H1 (cell line): Measurements from ENCODE around the gene UFM1. TPM values are rescaled to one million over a fixed set of nuclear protein-coding genes. Genes with fewer than 3 reads are reported as not detected.

Experiments used
- CTCF ChIA-PET: fragments of 300-600 bp; sonication (Branson Sonifier 250); formaldehyde crosslinking; loops from one replicate; lab custom pipeline; 2021; ENCODE audit not compliant: partially characterized antibody; lab: Charles Lee
- POLR2A ChIA-PET: fragments of 300-600 bp; sonication (Branson Sonifier 250); formaldehyde crosslinking; loops from one replicate; lab custom pipeline; 2021; ENCODE audit warnings: inconsistent platforms; ENCODE audit not compliant: partially characterized antibody; lab: Charles Lee
- DNase-seq, 2 experiments: peaks; one replicate each; pipeline versions ENCODE4 v3.0.0 to v3.0.0-alpha.2; 2010 to 2022; ENCODE audit warnings: low spot score in 2 of 2, low read depth in 1 of 2, mixed read lengths in 1 of 2
- FAIRE-seq: peaks from 2 replicates; lab custom pipeline; 2011; peaks lifted over from hg19 to GRCh38; lab: Jason Lieb, UNC
- H2AFZ ChIP-seq: 2 replicates; pipeline ENCODE4 v1.8.1; 2012; ENCODE audit warnings: low read length, inconsistent platforms
- H2AK5ac ChIP-seq: 2 replicates; pipeline ENCODE4 v1.6.1; 2013; ENCODE audit warnings: low read depth, low read length
- H2BK120ac ChIP-seq: replicated peaks from 2 replicates; pipeline ENCODE3; 2013; ENCODE audit warnings: low read depth, low read length, inconsistent platforms
- H2BK12ac ChIP-seq: 2 replicates; pipeline ENCODE4 v1.6.1; 2013; ENCODE audit warnings: low read depth, low read length
- H2BK15ac ChIP-seq: 2 replicates; pipeline ENCODE4 v1.6.1; 2013; ENCODE audit warnings: low read length
- H2BK20ac ChIP-seq: 2 replicates; pipeline ENCODE4 v1.6.1; 2013; ENCODE audit warnings: low read length
- H2BK5ac ChIP-seq: 2 replicates; pipeline ENCODE4 v1.6.1; 2013; ENCODE audit warnings: low read depth, low read length
- H3K14ac ChIP-seq: 2 replicates; pipeline ENCODE4 v1.6.1; 2013; ENCODE audit warnings: inconsistent platforms; ENCODE audit not compliant: insufficient read length
- H3K18ac ChIP-seq: 2 replicates; pipeline ENCODE4 v1.6.1; 2013; ENCODE audit warnings: low read length; ENCODE audit errors: extremely low read depth
- H3K23ac ChIP-seq: 2 replicates; pipeline ENCODE4 v1.6.1; 2013; ENCODE audit warnings: inconsistent platforms; ENCODE audit not compliant: insufficient read length
- H3K23me2 ChIP-seq: 2 replicates; pipeline ENCODE4 v1.6.1; 2013; ENCODE audit warnings: low read depth, low read length
- H3K27ac ChIP-seq: 2 replicates; pipeline ENCODE4 v1.6.1; 2011; ENCODE audit warnings: low read depth, low read length, inconsistent platforms
- H3K27me3 ChIP-seq, 4 experiments: replicated peaks in 1 of 4; 1 replicate in 1 of 4; 2 replicates in 3 of 4; pipeline versions ENCODE4 v1.6.1 to v1.8.1; 2011 to 2013; ENCODE audit warnings: low read length in 3 of 4, mild to moderate bottlenecking in 3 of 4, inconsistent platforms in 2 of 4, mixed read lengths in 2 of 4, moderate library complexity in 1 of 4; ENCODE audit not compliant: control insufficient read depth in 3 of 4, insufficient read depth in 3 of 4; ENCODE audit errors: extremely low read depth in 1 of 4
- H3K36me3 ChIP-seq, 4 experiments: 2 replicates each; pipeline versions ENCODE4 v1.6.1 to v1.8.1; 2011 to 2013; ENCODE audit warnings: mild to moderate bottlenecking in 4 of 4, low read length in 3 of 4, moderate library complexity in 2 of 4, control low read depth in 1 of 4, inconsistent platforms in 1 of 4; ENCODE audit not compliant: insufficient read depth in 4 of 4, control insufficient read depth in 2 of 4
- H3K4ac ChIP-seq: replicated peaks from 2 replicates; pipeline ENCODE3; 2013; ENCODE audit warnings: low read length, low read depth, mixed read lengths, inconsistent platforms; ENCODE audit not compliant: insufficient read length
- H3K4me1 ChIP-seq, 4 experiments: replicated peaks in 1 of 4; 1 replicate in 1 of 4; 2 replicates in 3 of 4; pipeline versions ENCODE4 v1.6.1 to v1.8.1; 2011 to 2013; ENCODE audit warnings: low read length in 3 of 4, inconsistent platforms in 2 of 4, mixed read lengths in 1 of 4; ENCODE audit not compliant: insufficient read depth in 4 of 4, control insufficient read depth in 3 of 4
- H3K4me2 ChIP-seq, 2 experiments: 2 replicates each; pipeline versions ENCODE4 v1.6.1 to v1.8.1; 2011 to 2013; ENCODE audit warnings: low read depth in 2 of 2, low read length in 2 of 2, control low read depth in 1 of 2, inconsistent platforms in 1 of 2, mild to moderate bottlenecking in 1 of 2; ENCODE audit not compliant: insufficient read depth in 1 of 2
- H3K4me3 ChIP-seq, 4 experiments: fragments of 200-600, 300-600 bp in 1 of 4; sonication (generic), shearing (Covaris generic), sonication (Bioruptor Twin) in 1 of 4; 2 replicates each; pipeline versions ENCODE4 v1.5.1 to v1.8.1; 2011 to 2016; ENCODE audit warnings: low read length in 4 of 4, low read depth in 3 of 4, control low read depth in 2 of 4, inconsistent platforms in 2 of 4, mild to moderate bottlenecking in 2 of 4, mixed read lengths in 1 of 4, moderate library complexity in 1 of 4; ENCODE audit not compliant: insufficient read depth in 2 of 4; ENCODE audit errors: extremely low read depth in 1 of 4
- H3K56ac ChIP-seq: replicated peaks from 2 replicates; pipeline ENCODE3; 2013; ENCODE audit warnings: low read depth, mild to moderate bottlenecking, mixed read lengths, low read length, inconsistent platforms; ENCODE audit not compliant: insufficient read length
- H3K79me1 ChIP-seq: 2 replicates; pipeline ENCODE4 v1.6.1; 2013; ENCODE audit warnings: low read depth, low read length, control low read depth
- H3K79me2 ChIP-seq, 2 experiments: 2 replicates each; pipeline versions ENCODE4 v1.6.1 to v1.8.1; 2012 to 2013; ENCODE audit warnings: low read length in 2 of 2, mild to moderate bottlenecking in 2 of 2, inconsistent platforms in 1 of 2; ENCODE audit not compliant: insufficient read depth in 2 of 2, control insufficient read depth in 1 of 2
- H3K9ac ChIP-seq, 4 experiments: replicated peaks in 1 of 4; 1 replicate in 1 of 4; 2 replicates in 3 of 4; pipeline versions ENCODE4 v1.6.1 to v1.8.1; 2011 to 2013; ENCODE audit warnings: low read depth in 3 of 4, low read length in 3 of 4, control low read depth in 2 of 4, mild to moderate bottlenecking in 2 of 4, moderate library complexity in 2 of 4, inconsistent platforms in 1 of 4; ENCODE audit errors: extremely low read depth in 1 of 4
- H3K9me3 ChIP-seq, 2 experiments: 2 replicates each; pipeline versions ENCODE4 v1.6.1 to v1.8.1; 2012 to 2013; ENCODE audit warnings: mild to moderate bottlenecking in 2 of 2, moderate library complexity in 2 of 2, control low read depth in 1 of 2, inconsistent platforms in 1 of 2, low read depth in 1 of 2, low read length in 1 of 2, mixed read lengths in 1 of 2; ENCODE audit not compliant: insufficient read depth in 2 of 2
- H4K20me1 ChIP-seq, 2 experiments: replicated peaks in 1 of 2; 2 replicates each; pipeline versions ENCODE3 to v1.8.1; 2011 to 2013; ENCODE audit warnings: inconsistent platforms in 2 of 2, low read length in 2 of 2, mild to moderate bottlenecking in 1 of 2; ENCODE audit not compliant: insufficient read depth in 2 of 2, control insufficient read depth in 1 of 2
- H4K5ac ChIP-seq: 2 replicates; pipeline ENCODE4 v1.6.1; 2013; ENCODE audit warnings: low read length, low read depth, mixed read lengths, inconsistent platforms; ENCODE audit not compliant: insufficient read length
- H4K8ac ChIP-seq: 2 replicates; pipeline ENCODE4 v1.8.0; 2013; ENCODE audit warnings: mild to moderate bottlenecking, moderate library complexity, low read length, inconsistent platforms; ENCODE audit not compliant: insufficient read depth; ENCODE audit errors: extremely low read depth
- H4K91ac ChIP-seq: replicated peaks from 2 replicates; pipeline ENCODE3; 2013; ENCODE audit warnings: low read length, mixed read lengths, inconsistent platforms; ENCODE audit not compliant: insufficient read length
- ASH2L ChIP-seq: fragments of 200-600, 300-600 bp; sonication (generic); IDR thresholded peaks from one replicate; pipeline ENCODE4 v1.7.1; 2017; ENCODE audit warnings: low read length
- BACH1 ChIP-seq: IDR thresholded peaks from 2 replicates; pipeline ENCODE4 v1.6.1; 2012; ENCODE audit warnings: low read length, improper control_type of control experiment
- CEBPB ChIP-seq: IDR thresholded peaks from 2 replicates; pipeline ENCODE4 v1.6.1; 2012; ENCODE audit warnings: low read depth, low read length
- CHD2 ChIP-seq: IDR thresholded peaks from 2 replicates; pipeline ENCODE4 v1.6.1; 2012; ENCODE audit warnings: low read length, improper control_type of control experiment
- HDAC2 ChIP-seq, 2 experiments: fragments of 300-600 bp in 1 of 2; sonication (generic) in 1 of 2; IDR thresholded peaks; 2 replicates each; pipeline ENCODE4 v1.6.1; 2011 to 2012; ENCODE audit warnings: low read depth in 2 of 2, low read length in 2 of 2, mild to moderate bottlenecking in 2 of 2, moderate library complexity in 2 of 2, borderline replicate concordance in 1 of 2, inconsistent platforms in 1 of 2
- KDM5A ChIP-seq: fragments of 200-600 bp; IDR thresholded peaks from 2 replicates; pipeline ENCODE4 v1.7.1; 2012; ENCODE audit warnings: mild to moderate bottlenecking, low read length, inconsistent platforms, mixed read lengths
- SAP30 ChIP-seq: fragments of 300-600 bp; sonication (generic); IDR thresholded peaks from 2 replicates; pipeline ENCODE4 v1.7.1; 2012; ENCODE audit warnings: low read length, moderate library complexity, mild to moderate bottlenecking, inconsistent platforms; ENCODE audit not compliant: insufficient read depth, insufficient replicate concordance
- SRF ChIP-seq: IDR thresholded peaks from 2 replicates; pipeline ENCODE4 v1.6.1; 2011; ENCODE audit warnings: mild to moderate bottlenecking, low read depth, low read length, moderate library complexity
- SUZ12 ChIP-seq: fragments of 200-600 bp; sonication (generic); IDR thresholded peaks from 2 replicates; pipeline ENCODE4 v1.6.1; 2012; ENCODE audit warnings: mild to moderate bottlenecking, inconsistent platforms, low read length, moderate library complexity, mixed read lengths
- WGBS, 2 experiments: shearing (Covaris generic) in 1 of 2; methylation state at CpG; one replicate each; pipeline versions ENCODE4 v1.1.6 to v1.1.7; 2013 to 2015; ENCODE audit warnings: low lambda C conversion rate in 2 of 2, mixed read lengths in 2 of 2, inconsistent platforms in 1 of 2, low coverage in 1 of 2, missing lambda C conversion rate in 1 of 2; ENCODE audit not compliant: insufficient replicate concordance in 2 of 2, insufficient coverage in 1 of 2, insufficient read length in 1 of 2; ENCODE audit errors: extremely low coverage in 1 of 2, missing lambda C conversion rate in 1 of 2; 5-methylcytosine and 5-hydroxymethylcytosine counted together
- polyA plus RNA-seq, 7 experiments: library from polyadenylated mRNA; depleted of rRNA in 3 of 7; stranded (reverse) in 5 of 7; unstranded in 2 of 7; fragments of >200 nt in 5 of 7; fragments of 200-250 nt in 2 of 7; gene quantifications; 1 replicate in 5 of 7; 2 replicates in 1 of 7; 4 replicates in 1 of 7; pipeline versions ENCODE4 v1.2.1 to v1.2.3, GENCODE V29; 2011 to 2013; ENCODE audit warnings: missing spikeins in 2 of 7, mixed read lengths in 2 of 7
- total RNA-seq: library from RNA; stranded (reverse); fragmentation: NEBNext Ultra II Directional; extraction: Animal tissue kit (Norgen Biotek cat#: 25700); gene quantifications from 2 replicates; pipeline ENCODE4 v1.2.1, GENCODE V29; 2021
- TF ChIP-seq, protein P1 (sequence below): IDR thresholded peaks from 2 replicates; pipeline ENCODE4 v1.6.1; 2012; ENCODE audit warnings: low read length, inconsistent platforms

UFM1 gene
- total and polyA plus RNA-seq, 2 of the 8 experiments (the other 6 are each of a cell fraction or from before 2014, with no cell fraction given) = 16.0 to 34.3 TPM

DNA sequence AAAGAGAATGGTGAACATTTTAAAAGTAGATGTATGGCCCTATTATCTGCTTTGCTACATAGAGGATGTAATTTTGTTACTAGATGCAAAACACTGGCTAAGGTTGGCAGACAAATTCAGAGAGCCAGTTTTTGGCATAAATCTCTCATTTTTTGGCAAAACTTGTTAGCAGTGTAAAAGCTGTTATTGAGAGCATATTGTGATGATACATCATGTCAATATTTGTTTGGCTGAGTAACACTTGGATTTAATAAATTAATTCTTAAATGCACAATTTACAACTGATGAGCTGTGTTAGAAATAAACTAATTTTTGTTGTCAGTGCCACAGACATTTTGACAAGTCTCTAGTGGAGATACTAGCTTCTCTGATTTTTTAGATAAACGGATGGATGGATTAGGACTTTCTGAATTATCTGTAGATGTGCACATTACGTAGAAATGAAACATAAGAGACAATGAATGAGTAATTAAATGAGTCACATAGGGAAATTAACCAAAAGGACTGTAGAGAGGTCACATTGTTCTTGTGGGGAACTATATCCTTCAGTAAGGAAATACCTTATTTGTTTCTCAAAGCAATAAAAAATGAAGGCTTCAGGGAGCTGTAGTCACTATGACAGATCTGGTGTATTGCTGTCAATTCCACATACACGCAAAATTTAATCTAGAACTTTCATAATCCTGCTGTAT lies 17.4 kb downstream of the UFM1 start:
- H2BK12ac ChIP-seq = no peak overlapping the region
- H3K27ac ChIP-seq = no peak overlapping the region
- FAIRE-seq = no peak
- H4K91ac ChIP-seq = no peak overlapping the region
- H3K4ac ChIP-seq = no peak overlapping the region
- H2BK15ac ChIP-seq = no peak overlapping the region
- no peak overlapping the region for H3K14ac ChIP-seq
- H3K27me3 ChIP-seq = no peaks in the 10 kb centered on the region
- H3K79me2 ChIP-seq = no peaks in the 10 kb centered on the region
- peaks cover 2 to 13% (median 7%) of the 10 kb centered on the region in 4 experiments; a peak in 5 of 8 replicates for H3K36me3 ChIP-seq
- no peak overlapping the region for H2BK120ac ChIP-seq
- no peak overlapping the region for H3K4me2 ChIP-seq
- no peak overlapping the region for H3K9ac ChIP-seq
- POLR2A ChIA-PET = no interaction called here
- H3K79me1 ChIP-seq = no peaks in the 10 kb centered on the region
- H4K20me1 ChIP-seq = no peaks in the 10 kb centered on the region
- H2BK5ac ChIP-seq = no peak overlapping the region
- H2BK20ac ChIP-seq = no peak overlapping the region
- no peak overlapping the region for H3K18ac ChIP-seq
- H3K4me3 ChIP-seq = no peak overlapping the region
- CTCF ChIA-PET = interaction anchor here (1.0 to 1.2 kb wide), 2 partner anchors 18 to 275 kb away, joined by 4 read pairs; no protein-coding TSS in a partner anchor
- H4K8ac ChIP-seq = no peak overlapping the region
- H2AFZ ChIP-seq = no peak overlapping the region
- WGBS, 2 experiments = 83% methylated on average over 3 of the region's 3 CpGs; no CpG with 5 or more reads in 1 of the 2 experiments
- no peak overlapping the region for H4K5ac ChIP-seq
- H3K23ac ChIP-seq = no peak overlapping the region
- H3K4me1 ChIP-seq = no peaks in the 10 kb centered on the region
- no peak overlapping the region for H3K56ac ChIP-seq
- no peak for DNase-seq
- no peak overlapping the region for H2AK5ac ChIP-seq
- no peaks in the 10 kb centered on the region for H3K23me2 ChIP-seq
- H3K9me3 ChIP-seq = 0 out of 4 replicates have a peak, but pooled peaks cover 0 to under 1% of the 10 kb centered on the region in 2 experiments
- TF ChIP-seq CHD2 (no peak), CEBPB (no peak), KDM5A (no peak), SAP30 (no peak), BACH1 (no peak), HDAC2 (IDR thresholded peaks at IDR 0.05; ENCODE audit: borderline replicate concordance in 1 of 2, low read depth in 2 of 2, low read length in 2 of 2) (no peak), SRF (no peak), ASH2L (no peak), SUZ12 (no peak)
- TF ChIP-seq, protein P1, sequence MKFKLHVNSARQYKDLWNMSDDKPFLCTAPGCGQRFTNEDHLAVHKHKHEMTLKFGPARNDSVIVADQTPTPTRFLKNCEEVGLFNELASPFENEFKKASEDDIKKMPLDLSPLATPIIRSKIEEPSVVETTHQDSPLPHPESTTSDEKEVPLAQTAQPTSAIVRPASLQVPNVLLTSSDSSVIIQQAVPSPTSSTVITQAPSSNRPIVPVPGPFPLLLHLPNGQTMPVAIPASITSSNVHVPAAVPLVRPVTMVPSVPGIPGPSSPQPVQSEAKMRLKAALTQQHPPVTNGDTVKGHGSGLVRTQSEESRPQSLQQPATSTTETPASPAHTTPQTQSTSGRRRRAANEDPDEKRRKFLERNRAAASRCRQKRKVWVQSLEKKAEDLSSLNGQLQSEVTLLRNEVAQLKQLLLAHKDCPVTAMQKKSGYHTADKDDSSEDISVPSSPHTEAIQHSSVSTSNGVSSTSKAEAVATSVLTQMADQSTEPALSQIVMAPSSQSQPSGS = no peak
